Kidney (tissue), 14 donors: Measurements from ENCODE around the gene TRPM3. TPM values are rescaled to one million over a fixed set of nuclear protein-coding genes. Genes with fewer than 3 reads are reported as not detected.

ENCODE experiments used
- DNase-seq, 5 donors: peaks; one replicate each; pipeline ENCODE4 v3.0.0-alpha.2; 2013 to 2020
- FAIRE-seq: peaks from 2 replicates; lab custom pipeline; 2012; peaks lifted over from hg19 to GRCh38; lab: Jason Lieb, UNC
- H3K27ac ChIP-seq, 2 donors: one replicate each; pipeline ENCODE4 v1.7.0; 2013; ENCODE audit warnings: low read depth in 2 of 2, low read length in 2 of 2, inconsistent platforms in 1 of 2
- H3K27me3 ChIP-seq: one replicate; pipeline ENCODE4 v1.7.1; 2013; ENCODE audit warnings: low read length, inconsistent platforms; ENCODE audit not compliant: control insufficient read depth, insufficient read depth
- H3K36me3 ChIP-seq, 3 donors: one replicate each; pipeline versions ENCODE4 v1.7.0 to v1.7.1; 2013; ENCODE audit warnings: low read length in 3 of 3, control low read depth in 1 of 3, inconsistent platforms in 1 of 3; ENCODE audit not compliant: insufficient read depth in 3 of 3, control insufficient read depth in 2 of 3
- H3K4me1 ChIP-seq, 3 donors: one replicate each; pipeline versions ENCODE4 v1.7.0 to v1.7.1; 2013; ENCODE audit warnings: low read length in 3 of 3, inconsistent platforms in 1 of 3, low read depth in 1 of 3; ENCODE audit not compliant: control insufficient read depth in 2 of 3, insufficient read depth in 2 of 3
- H3K4me3 ChIP-seq, 3 donors: one replicate each; pipeline versions ENCODE4 v1.7.0 to v1.8.1; 2013; ENCODE audit warnings: low read length in 3 of 3, control low read depth in 1 of 3, inconsistent platforms in 1 of 3
- H3K9ac ChIP-seq, 3 donors: one replicate each; pipeline versions ENCODE4 v1.7.0 to v1.7.1; 2013; ENCODE audit warnings: low read length in 3 of 3, control low read depth in 1 of 3, inconsistent platforms in 1 of 3
- H3K9me3 ChIP-seq, 3 donors: one replicate each; pipeline versions ENCODE4 v1.7.0 to v1.7.1; 2013; ENCODE audit warnings: low read length in 3 of 3, control low read depth in 1 of 3, inconsistent platforms in 1 of 3; ENCODE audit not compliant: control insufficient read depth in 2 of 3, insufficient read depth in 1 of 3
- intact Hi-C: fragments of 100-400 bp; cut with DNase I; formaldehyde crosslinking; loops from one replicate; pipeline ENCODE4 v1.11.1; 2022
- polyA plus RNA-seq: library from polyadenylated mRNA; stranded (reverse); fragments of 350-450 nt; fragmentation: Illumina TruSeq; extraction: RNeasy Lipid Tissue Mini Kit (QIAGEN cat#74804); gene quantifications from one replicate; pipeline ENCODE4 v1.2.3, GENCODE V29; 2014; ENCODE audit warnings: low read depth, low replicate concordance; ENCODE audit not compliant: insufficient read depth
- total RNA-seq: library from RNA; stranded (reverse); fragmentation: NEBNext Ultra II Directional; extraction: Animal tissue kit (Norgen Biotek cat#: 25700); gene quantifications from one replicate; pipeline ENCODE4 v1.2.1, GENCODE V29; 2021
- TF ChIP-seq, protein P1 (sequence below): IDR thresholded peaks from 3 replicates; pipeline ENCODE4 v1.5.1; 2012; ENCODE audit warnings: mild to moderate bottlenecking, moderate library complexity, borderline replicate concordance; ENCODE audit not compliant: insufficient read depth; ENCODE audit errors: extremely low read depth
- donor health status: control.
- donor health status: control.
- donor health status: control.
- donor health status: control.
- donor health status: control.
- donor health status: DM: yes; HTN: yes; CAD: no.
- donor health status: Normal renal cell carcinoma (clear cell type).

Gene TRPM3
- total and polyA plus RNA-seq, 2 donors from 2014 or later: 8.8 to 11.4 TPM

- DNase-seq (no peak), FAIRE-seq (no peak)
- Histone ChIP-seq H3K27ac (no peak overlapping the region), H3K9me3 (no peaks in the 10 kb centered on the region), H3K4me3 (no peak overlapping the region), H3K4me1 (peaks cover 0 to 10% (median 9%) of the 10 kb centered on the region in 3 donors), H3K36me3 (no peaks in the 10 kb centered on the region), H3K9ac (no peak overlapping the region), H3K27me3 (no peaks in the 10 kb centered on the region)
- intact Hi-C loops: no loop called here
- TF ChIP-seq, protein P1, sequence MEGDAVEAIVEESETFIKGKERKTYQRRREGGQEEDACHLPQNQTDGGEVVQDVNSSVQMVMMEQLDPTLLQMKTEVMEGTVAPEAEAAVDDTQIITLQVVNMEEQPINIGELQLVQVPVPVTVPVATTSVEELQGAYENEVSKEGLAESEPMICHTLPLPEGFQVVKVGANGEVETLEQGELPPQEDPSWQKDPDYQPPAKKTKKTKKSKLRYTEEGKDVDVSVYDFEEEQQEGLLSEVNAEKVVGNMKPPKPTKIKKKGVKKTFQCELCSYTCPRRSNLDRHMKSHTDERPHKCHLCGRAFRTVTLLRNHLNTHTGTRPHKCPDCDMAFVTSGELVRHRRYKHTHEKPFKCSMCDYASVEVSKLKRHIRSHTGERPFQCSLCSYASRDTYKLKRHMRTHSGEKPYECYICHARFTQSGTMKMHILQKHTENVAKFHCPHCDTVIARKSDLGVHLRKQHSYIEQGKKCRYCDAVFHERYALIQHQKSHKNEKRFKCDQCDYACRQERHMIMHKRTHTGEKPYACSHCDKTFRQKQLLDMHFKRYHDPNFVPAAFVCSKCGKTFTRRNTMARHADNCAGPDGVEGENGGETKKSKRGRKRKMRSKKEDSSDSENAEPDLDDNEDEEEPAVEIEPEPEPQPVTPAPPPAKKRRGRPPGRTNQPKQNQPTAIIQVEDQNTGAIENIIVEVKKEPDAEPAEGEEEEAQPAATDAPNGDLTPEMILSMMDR: no peak
Measured at GRCh38 chr9:70557661-70558369, 563.6 kb downstream of the TRPM3 start.

GRCh38 chr9:70556771-70557170 lies 564.6 kb downstream of the TRPM3 start:
- no peak for FAIRE-seq

GRCh38 chr9:70554881-70555280 lies 566.5 kb downstream of the TRPM3 start:
- no peak overlapping the region for H3K27ac ChIP-seq
- FAIRE-seq: no peak
- intact Hi-C loops: no loop called here

More at GRCh38 chr9:70556771-70557170, 564.6 kb downstream of the TRPM3 start:
- peaks cover 0 to 10% (median 9%) of the 10 kb centered on the region in 3 donors for H3K4me1 ChIP-seq
- H3K36me3 ChIP-seq: peaks cover 0 to 3% (median 0%) of the 10 kb centered on the region in 3 donors
- H3K9ac ChIP-seq: no peak overlapping the region
- no peak for DNase-seq
- no peaks in the 10 kb centered on the region for H3K27me3 ChIP-seq
- H3K4me3 ChIP-seq: no peak overlapping the region
- intact Hi-C loops: no loop called here
- no peaks in the 10 kb centered on the region for H3K9me3 ChIP-seq
- no peak overlapping the region for H3K27ac ChIP-seq
- TF ChIP-seq, protein P1: no peak

More at GRCh38 chr9:70554881-70555280, 566.5 kb downstream of the TRPM3 start:
- Histone ChIP-seq H3K4me3 (no peak overlapping the region), H3K4me1 (peaks cover 0 to 10% (median 9%) of the 10 kb centered on the region in 3 donors), H3K9me3 (no peaks in the 10 kb centered on the region), H3K36me3 (peaks cover 0 to 10% (median 0%) of the 10 kb centered on the region in 3 donors), H3K27me3 (no peaks in the 10 kb centered on the region), H3K9ac (no peak overlapping the region)
- TF ChIP-seq, protein P1: no peak
- DNase-seq: no peak
